ENCODE data around the gene METTL17. TPM values are rescaled to one million over a fixed set of nuclear protein-coding genes. Genes with fewer than 3 reads are reported as not detected.
A peak's percentile ranks its signal among the peaks of the same experiment; 100 is the strongest.

METTL17 gene
- total RNA-seq, 1 donor from 2014 or later = 38.8 TPM

DNA sequence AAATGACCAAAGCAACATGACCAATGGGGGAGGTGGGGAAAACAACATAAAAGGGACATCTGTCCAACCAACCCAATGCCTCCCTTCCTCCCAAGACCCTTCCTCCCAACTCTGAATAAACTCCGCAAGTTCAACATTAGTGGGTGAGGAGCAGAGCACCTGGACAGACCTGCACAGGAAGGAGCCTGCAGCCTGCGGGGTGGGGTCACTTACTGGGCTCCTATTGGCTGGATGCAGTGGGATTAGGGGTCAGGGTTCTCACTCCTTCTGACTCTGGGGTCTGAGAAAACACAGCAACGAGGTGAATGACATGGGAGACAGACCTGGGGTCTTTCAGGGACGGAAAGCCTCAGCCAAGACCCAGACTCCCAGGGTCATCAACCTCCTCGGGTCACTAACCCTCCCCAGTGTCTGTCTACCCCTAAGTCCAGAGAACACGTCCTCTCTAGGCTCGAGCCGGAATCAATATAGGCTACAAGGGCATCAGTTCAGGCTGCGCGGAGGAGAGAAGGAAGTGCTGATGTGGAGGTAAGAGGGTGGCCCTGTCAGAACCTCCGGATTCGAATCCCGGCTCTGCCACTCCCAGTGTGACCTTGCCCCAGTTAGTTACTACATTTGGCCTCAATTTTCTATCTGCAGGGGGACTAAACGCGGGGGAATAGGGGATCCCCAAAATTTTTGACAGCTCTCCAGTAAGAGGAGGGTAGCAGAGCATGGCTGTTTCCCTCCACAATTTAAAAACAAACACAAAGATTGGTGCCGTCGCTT is 34.2 kb downstream of the METTL17 start:
- intact Hi-C loops (cut with DNase I) = no loop called here
- TF ChIP-seq, protein P1, sequence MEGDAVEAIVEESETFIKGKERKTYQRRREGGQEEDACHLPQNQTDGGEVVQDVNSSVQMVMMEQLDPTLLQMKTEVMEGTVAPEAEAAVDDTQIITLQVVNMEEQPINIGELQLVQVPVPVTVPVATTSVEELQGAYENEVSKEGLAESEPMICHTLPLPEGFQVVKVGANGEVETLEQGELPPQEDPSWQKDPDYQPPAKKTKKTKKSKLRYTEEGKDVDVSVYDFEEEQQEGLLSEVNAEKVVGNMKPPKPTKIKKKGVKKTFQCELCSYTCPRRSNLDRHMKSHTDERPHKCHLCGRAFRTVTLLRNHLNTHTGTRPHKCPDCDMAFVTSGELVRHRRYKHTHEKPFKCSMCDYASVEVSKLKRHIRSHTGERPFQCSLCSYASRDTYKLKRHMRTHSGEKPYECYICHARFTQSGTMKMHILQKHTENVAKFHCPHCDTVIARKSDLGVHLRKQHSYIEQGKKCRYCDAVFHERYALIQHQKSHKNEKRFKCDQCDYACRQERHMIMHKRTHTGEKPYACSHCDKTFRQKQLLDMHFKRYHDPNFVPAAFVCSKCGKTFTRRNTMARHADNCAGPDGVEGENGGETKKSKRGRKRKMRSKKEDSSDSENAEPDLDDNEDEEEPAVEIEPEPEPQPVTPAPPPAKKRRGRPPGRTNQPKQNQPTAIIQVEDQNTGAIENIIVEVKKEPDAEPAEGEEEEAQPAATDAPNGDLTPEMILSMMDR (IDR thresholded peaks at IDR 0.05) = no peak
- Histone ChIP-seq H3K27ac (peak overlapping the region; percentile 84 to 88), H3K27me3 (no peaks in the 10 kb centered on the region), H3K4me3 (peak overlapping the region; percentile 67 to 93), H3K9me3 (no peaks in the 10 kb centered on the region), H3K4me1 (peaks cover 6 to 20% of the 10 kb centered on the region in 2 donors), H3K36me3 (peaks cover 11 to 24% of the 10 kb centered on the region in 2 donors)
- no peak for DNase-seq (ENCODE audit: low spot score in 2 of 2)

DNA sequence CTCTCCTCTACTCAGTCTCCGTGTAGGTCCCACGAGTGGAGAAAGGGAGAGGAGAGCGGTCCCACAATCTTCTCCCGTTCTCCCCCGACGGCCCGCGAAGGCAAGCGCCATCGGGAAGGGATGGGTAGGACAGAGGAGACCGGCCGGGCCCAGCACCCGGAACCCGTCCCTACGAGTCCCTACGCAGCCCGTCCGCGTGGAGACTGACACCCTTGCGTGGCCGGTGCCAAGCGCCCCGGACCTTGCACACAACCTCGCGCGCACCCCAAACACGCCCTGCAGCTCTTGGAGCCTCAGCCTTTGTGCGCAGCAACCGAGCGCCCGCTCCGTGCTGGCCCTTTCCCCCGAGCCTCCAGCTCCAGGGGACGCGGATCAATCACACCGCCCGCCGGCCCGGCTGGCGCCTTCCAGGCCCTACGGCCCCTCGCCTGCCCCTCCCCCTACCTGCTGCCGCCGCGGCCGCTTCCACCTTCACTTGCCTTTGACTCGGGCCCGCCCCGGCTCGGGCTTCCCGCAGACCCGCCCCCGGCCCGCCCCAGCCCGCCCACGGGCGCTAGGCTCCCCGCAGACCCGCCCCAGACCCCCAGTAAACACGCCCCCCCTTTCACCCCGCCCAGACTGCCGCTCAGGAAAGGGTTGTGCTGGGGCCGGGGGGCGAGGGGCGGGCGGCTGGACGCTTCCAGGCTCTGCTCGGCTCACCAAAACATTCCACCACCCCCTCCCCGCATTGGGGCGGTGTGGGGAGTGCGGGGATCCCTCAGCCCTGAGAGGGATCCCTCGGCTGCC is 35.0 kb downstream of the METTL17 start, which contains the start of gene NDRG2:
NDRG2 (minus strand) TSS at position 477 of the 786 bp plus-strand sequence. CDS start 1,746 bp downstream, outside the sequence.
- DNase-seq (ENCODE audit: low spot score in 2 of 2) = peak in 1 of 2 donors; percentile 85
- TF ChIP-seq, protein P1 (IDR thresholded peaks at IDR 0.05) = no peak
- no peaks in the 10 kb centered on the region for H3K9me3 ChIP-seq
- peaks cover 6 to 20% of the 10 kb centered on the region in 2 donors for H3K4me1 ChIP-seq
- no peaks in the 10 kb centered on the region for H3K27me3 ChIP-seq
- intact Hi-C loops (cut with DNase I) = loop anchor here (1.0 to 5.0 kb wide), 2 partner anchors 35 to 412 kb away; partner anchors contain the start of gene METTL17
- H3K4me3 ChIP-seq = peak within 1 kb of the TSS; percentile 67 to 93
- peak within 1 kb of the TSS; percentile 84 to 88 for H3K27ac ChIP-seq
- peaks cover 5 to 17% of the 10 kb centered on the region in 2 donors for H3K36me3 ChIP-seq

DNA sequence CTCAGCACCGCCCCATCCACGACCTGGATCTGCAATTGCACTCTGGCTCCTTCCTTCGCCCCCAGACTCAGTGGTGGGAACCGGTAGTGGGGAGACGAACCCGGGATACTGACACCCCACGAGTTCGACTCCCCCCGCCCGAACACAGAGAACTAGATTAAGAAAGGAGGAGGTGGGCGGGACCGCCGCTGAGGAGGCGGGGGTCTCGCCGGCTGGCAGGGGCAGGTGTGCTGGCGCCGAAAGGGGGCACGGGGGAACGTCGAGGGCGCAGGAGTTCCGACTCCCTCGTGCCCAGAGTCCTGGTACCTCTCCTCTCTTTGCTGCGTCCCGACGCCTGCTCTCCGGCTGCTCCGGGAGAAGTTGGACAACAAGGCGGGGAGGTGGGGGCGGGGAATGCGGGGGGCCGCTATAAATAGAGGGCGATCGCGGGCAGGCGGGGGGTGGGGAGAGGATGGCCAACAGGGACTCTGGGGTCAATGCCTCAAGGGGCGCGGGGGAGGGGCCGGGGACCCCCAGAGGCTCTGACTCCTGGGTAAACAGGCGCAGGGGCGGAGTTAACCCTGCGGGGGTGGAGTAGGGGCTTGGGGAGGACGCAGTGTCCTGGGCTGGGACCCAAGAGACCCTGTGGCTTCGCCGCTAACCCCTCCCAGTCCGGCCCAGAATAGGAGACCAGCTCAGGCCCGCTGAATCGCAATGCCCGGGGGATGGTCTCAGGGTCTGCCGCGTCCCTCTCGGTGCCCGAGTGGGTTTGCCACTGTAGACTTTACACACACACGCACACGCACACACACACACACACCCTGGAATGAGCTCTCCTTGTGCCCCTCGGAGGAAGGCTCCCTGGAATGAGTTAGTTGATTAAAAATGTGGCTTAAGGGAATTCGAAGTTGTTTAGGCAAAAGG is 35.8 kb downstream of the METTL17 start:
- peak in 1 of 2 donors; percentile 81 for DNase-seq (ENCODE audit: low spot score in 2 of 2)
- H3K4me1 ChIP-seq = peaks cover 6 to 20% of the 10 kb centered on the region in 2 donors
- H3K4me3 ChIP-seq = peak overlapping the region; percentile 67 to 93
- peaks cover 0 to 11% of the 10 kb centered on the region in 2 donors for H3K36me3 ChIP-seq
- TF ChIP-seq, protein P1 (IDR thresholded peaks at IDR 0.05) = no peak
- no peaks in the 10 kb centered on the region for H3K27me3 ChIP-seq
- H3K27ac ChIP-seq = peak overlapping the region; percentile 84 to 88
- no peaks in the 10 kb centered on the region for H3K9me3 ChIP-seq
- intact Hi-C loops (cut with DNase I) = loop anchor here (1.0 to 5.0 kb wide), 3 partner anchors 14 to 413 kb away; partner anchors contain the start of gene METTL17

DNA sequence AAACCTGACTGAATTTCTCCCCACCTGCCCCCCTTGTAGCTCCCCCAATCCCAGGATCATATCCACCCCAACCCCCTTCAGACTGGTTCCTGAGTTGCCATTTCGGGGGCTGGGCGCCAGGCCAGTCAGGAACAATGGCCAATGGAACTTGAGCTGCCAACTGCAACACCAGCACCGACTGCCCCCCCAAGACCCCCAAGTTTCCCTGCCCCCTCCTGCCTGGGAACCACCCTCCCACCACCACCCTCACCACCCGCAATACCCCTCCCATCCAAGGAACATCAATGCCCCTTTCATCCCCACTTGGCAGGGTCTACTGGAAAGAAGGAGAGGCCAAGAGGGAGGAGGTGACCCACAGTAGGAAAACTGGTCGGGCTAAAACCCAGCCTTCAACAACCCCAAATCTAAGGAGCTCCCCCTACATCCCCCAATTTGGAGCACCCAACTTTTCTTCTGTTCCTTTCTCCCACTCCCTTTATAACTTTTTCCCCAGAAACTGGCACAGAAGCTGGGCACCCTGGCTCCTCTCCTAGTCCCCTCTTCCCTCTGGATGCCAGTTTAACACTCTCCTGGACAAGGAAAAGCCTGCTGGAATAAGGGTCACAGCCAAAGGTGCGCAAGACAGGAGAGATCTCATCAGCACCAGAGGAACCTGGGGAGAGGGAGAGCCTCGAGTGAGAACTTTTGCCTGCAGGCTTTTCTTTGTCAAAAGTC is 36.7 kb downstream of the METTL17 start:
- intact Hi-C loops (cut with DNase I) = loop anchor here (1.0 to 5.0 kb wide), 2 partner anchors 13 to 414 kb away; no protein-coding TSS in a partner anchor
- Histone ChIP-seq H3K27me3 (no peaks in the 10 kb centered on the region), H3K36me3 (peaks cover 0 to 3% of the 10 kb centered on the region in 2 donors), H3K4me3 (peak overlapping the region; percentile 67 to 93), H3K4me1 (peaks cover 6 to 20% of the 10 kb centered on the region in 2 donors), H3K27ac (peak overlapping the region; percentile 84 to 88), H3K9me3 (no peaks in the 10 kb centered on the region)
- TF ChIP-seq, protein P1 (IDR thresholded peaks at IDR 0.05) = no peak
- DNase-seq (ENCODE audit: low spot score in 2 of 2) = no peak
